GM18868 (cell line): Measurements from ENCODE around the gene PPP2R1B.
"Not testable (repeated sequence)": the region's sequence is repeated elsewhere in the genome, so short reads cannot be mapped to it uniquely, and the experiment has no call there.

Experiments used
- ATAC-seq: cut with Tn5 transposase; IDR thresholded peaks from one replicate; pipeline ENCODE4 v1.9.1; 2021; ENCODE audit warnings: mild to moderate bottlenecking, moderate library complexity; ENCODE audit not compliant: unreplicated experiment

The PPP2R1B gene

DNA sequence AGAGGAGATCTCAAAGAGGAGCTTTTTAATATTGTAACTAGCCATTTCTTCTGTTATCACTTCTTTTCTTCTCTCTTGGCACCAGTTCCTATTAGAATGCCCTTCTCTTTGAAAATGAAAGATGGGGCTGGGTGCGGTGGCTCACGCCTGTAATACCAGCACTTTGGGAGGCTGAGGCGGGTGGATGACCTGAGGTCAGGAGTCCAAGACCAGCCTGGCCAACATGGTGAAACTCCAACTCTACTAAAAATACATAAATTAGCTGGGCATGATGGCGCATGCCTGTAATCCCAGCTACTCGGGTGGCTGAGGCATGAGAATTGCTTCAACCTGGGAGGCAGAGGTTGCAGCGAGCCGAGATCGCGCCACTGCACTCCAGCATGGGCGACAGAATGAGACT lies 18.1 kb upstream of the PPP2R1B start:
- not testable (repeated sequence) for ATAC-seq

DNA sequence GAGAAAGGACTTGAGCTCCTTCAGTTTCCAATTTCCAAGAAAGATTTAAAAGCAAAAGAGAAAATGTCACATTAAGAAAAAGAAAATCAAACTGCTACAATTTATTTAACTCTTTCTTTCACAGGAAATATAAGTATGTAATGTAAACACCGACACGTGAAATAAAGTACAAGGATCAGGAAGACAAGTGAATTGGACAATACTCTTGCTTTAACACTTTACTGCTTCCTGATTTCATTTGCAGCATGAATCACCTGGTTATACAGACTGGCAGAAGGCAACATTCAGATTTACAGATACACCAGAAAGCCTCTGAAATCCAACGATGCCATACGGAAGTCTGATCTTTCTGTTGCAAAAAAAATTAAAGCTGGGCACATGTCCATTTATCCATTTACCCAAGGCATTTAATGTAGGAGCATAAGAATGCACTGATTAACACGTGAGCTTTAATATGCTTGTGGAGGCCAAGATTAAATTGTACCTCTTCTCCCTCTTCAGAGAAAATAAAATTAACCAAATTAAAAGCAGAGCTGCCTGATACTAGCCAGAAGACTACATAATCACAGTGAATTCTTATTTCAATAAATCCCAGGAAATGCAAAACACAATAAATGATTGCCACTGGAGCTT lies 16.0 kb upstream of the PPP2R1B start:
- no peak for ATAC-seq

DNA sequence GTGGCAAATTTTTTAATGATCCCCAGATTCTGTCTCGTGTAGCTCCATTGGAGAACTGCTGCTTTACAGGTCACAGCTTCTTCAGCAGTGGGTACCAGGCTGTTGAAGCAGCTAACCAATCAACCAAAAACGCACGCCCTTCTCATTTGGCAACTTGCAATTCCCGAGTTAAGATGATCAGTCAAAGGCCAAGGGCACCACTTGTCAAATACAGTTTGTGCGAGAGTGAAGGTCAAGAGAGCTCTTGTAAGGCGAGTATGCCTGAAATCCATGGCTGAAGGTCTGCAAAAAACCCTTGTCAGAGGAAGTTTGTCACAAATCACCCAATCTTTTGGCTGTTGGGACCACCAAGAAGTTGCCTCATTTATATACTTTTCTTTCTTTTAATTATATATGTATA lies 12.9 kb upstream of the PPP2R1B start:
- no peak for ATAC-seq

DNA sequence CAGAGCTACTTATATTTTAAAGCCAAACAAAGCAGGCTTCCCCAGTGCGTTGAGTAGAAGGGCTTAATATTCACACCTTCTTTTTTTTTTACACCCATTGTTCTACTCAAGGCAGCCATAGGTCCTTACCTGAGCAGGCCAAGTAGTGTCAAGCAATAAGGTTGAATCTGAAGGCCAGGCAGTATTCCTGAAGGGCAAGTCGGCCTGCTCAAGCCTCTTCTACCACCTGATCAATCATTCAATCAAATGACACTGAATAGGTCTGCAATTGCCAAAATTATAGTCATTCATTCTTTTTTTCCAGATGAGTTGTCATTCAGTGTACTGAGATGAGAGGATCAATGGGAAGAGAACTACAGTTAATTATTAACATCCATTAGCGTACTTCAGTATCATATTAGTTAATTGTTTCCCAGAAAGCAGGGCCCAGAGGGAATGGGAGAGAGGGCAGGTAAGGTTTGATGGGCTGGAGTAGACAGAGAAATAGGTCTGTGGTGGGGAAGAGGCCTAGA lies 11.9 kb upstream of the PPP2R1B start:
- no peak for ATAC-seq

DNA sequence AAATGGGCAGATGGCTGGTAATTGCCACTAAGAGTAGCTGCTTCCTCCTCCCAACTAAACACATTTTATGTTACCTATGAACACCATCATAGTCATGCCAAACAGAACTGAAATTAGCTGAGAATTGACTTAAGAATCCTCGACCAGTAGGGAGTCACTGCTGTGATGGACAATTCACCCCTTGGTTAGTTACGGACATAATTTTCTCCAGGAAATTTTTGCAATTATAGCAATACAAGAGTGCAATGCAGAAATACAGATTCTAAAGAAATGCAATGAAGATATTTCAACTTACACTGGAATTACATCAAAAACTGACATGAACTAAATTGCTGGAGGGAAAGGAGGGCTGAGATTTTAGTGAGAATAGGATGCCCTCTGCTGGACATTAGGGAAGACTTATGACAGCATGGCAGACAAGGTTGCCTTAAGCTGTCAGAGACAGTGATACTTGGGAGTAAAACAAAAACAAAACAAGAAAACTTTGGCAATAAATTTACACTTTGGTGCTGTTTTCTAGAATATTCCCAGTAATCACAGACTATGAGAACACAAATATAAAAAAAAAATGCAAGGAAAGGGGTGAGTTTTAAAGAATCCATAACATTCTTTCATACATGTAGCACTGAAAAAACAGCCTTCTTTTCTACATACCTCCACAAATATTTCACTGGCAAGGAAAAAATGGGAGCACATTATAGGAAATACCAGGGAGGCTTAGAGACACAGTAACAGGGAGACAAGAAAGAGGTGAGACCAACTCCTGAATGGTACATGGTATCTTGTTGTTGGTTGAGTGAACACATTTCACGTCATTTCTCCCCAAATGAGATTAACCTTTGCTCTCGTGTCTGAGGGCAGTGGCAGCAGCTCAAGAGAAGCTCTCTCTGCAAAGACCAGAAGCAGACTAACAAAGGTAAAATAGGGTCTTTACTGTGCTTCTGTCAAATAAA lies 11.2 kb upstream of the PPP2R1B start:
- ATAC-seq, result peak; percentile 57

DNA sequence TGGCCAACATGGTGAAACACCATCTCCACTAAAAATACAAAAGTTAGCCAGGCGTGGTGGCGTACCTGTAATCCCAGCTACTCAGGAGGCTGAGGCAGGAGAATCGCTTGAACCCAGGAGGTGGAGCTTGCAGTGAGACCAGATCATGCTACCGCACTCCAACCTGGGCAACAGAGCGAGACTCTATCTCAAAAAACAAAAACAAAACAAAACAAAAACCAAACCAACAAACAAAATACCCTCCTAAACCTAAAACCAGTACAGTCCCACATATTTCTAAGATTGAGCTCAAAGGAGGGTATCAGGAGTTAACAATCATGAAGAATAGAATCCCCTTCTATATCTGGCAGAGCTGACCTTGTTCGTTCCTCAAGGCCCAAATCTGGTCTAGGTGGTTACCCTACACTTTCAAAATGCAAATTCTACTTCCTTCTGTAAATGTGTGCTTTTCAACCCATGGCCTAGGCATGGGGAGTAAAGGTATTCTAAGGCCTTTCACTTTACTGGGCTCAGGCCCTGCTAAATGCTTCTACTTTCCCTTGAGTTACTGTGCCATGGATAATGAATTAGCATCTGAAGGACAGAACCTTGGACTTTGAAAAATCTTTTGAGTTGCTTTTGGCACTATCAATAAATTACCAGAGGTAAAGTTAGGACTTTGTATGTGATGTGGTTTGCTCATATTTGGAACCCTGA lies 10.4 kb upstream of the PPP2R1B start:
- peak; percentile 95 for ATAC-seq

DNA sequence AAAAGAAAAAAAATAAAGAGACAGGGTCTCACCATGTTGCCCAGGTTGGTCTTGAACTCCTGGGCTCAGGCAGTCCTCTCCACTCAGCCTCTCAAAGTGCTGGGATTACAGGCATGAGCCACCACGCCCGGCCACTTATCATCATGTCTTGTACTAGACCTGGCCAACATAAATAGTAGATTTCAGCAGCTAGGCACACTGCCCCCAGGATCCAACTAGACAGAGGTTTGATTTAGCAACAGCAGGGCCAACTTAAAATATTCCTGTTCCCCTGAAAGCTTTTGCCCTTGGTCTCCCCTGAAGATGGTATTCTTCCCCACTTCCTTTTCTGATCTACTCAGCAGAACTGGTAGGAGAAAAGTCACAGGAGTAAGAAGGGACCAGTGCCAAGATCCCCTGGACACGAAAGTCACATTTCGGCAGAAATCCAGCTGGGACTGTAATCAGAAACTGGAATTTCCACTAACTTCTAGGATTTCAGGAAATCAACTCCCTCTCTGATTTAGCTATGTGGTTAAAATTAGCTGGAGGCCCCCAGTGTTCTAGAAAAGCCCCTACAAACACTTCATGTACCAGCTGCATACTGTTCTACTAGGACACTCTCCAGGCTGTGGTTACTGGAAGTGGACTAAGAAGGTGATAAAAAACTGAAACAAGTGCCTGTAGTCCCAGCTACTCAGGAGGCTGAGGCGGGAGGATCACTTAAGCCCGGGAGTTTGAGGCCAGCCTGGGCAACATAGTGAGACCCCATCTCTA lies 8.9 kb upstream of the PPP2R1B start:
- ATAC-seq, result no peak

DNA sequence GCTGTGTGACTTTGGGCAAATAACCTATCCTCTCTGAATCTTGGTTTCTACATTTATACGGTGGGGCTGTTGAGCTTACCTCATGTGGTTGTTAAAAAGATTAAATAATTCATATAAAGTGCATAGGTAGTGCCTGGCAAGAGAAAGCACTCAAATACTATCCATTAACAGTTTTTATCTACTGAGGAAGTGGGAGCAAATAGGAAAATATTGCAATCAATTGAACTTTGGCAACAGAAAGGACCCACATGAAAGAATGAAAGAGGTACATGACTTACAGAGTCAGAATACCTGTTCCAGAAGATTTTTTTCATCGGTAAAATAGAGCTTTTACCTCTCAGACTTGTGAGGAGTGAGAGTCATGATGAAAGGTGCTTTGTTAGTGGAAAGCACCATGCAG lies 6.3 kb upstream of the PPP2R1B start:
- no peak for ATAC-seq

DNA sequence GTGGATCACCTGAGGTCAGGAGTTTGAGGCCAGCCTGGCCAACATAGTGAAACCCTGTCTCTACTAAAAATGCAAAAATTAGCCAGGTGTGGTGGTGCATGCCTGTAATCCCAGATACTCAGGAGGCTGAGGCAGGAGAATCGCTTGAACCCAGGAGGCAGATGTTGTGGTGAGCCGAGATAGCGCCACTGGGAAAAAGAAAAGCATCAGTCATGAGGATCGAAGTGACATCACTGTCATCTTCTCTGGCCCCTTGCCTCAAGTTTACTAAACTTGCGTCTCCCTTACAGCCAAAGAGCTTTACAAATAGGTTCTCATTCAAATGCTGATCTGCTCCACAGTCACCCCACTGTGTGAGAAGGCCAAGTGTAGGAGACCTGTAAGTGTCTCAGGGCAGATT lies 5.0 kb upstream of the PPP2R1B start:
- ATAC-seq, result not testable (repeated sequence)

DNA sequence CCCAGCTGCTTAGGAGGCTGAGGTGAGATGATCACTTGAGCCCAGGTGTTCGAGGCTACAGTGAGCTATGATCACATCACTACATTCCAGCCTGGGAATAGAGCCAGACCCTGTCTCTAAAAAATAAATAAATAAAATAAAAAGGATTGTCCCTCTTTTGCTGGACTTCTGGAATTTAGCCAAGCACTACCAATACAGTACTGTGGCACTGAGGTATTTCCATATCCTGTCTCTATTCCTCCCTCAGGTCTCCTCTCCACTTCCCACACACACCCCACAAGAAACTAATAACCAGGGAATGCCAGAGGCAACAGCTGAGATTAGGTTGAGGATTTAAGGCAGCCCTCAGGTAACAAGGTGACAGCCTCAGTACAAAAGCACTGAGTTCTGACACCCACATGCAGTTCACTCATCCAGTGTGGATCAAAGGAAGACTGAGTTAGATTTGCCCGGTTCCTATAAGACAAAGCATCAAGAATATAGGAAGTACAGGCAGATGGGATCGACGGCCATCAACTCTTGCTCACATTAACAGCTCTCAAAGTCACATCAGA lies 4.5 kb upstream of the PPP2R1B start:
- no peak for ATAC-seq

DNA sequence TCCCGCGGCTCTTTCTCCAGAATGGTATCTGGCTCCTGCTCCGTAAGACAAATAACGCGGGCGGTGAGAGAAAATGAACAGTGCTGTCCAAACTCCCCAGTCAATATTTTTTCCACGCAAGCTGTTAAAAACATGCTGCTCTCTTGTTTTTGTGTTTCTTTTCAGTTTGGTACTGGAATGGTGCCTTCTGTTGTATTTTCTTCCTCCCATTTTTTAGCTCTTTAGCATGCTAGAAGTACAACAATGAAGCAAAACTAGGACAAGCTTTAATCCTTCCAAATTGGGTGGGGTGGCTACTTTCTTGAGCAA lies 599 bp upstream of the PPP2R1B start:
- ATAC-seq, result no peak

DNA sequence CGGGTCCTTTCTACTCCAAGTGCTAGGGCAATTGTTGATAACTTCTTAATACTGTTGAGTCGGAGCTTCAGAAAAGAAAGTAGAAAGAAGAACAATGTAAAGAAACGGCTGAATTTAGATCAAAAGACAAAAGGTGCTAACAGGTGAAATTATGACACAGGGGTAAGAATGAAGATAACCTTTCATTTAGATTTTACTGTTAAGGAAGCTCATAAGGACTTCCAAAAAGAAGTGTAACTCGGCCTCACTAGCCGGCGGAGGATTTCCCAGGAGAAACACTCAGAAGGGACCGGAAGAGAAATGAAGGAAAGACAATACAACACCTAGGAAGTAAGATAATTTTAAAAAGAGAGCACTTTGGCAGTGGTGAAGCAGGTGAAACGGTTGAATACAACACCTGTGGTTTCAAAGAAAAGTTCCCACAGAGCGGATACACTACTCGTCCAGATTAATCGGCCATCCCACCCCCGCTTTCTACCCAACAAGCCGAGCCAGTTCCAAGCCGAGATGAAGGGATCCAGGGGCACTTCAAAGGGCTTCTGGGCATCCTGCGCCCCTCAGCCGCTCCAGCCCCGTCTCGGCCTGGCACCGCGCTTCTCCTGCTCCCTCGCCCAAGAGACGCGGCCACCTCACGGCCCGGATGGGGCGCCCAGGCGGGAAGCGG lies 737 bp downstream of the PPP2R1B start:
- ATAC-seq, result peak; percentile 37

DNA sequence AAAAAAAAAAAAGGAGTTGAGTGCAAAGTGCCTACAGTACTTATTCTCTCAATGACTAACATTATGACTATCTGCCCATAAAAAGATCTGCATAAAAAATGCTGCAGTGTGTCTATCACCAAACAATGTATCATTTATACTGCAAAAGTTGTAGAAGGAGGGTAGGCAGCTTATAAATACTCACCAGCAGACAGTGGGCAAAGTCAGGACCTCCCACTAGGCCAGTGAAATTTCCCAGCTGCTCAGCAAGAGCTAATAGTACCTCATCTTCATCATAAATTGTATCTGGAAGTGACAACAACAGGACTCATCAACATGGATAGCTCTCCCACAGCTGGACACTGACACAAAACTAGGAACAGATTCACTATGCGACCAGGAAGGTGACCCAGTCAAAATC lies 1.6 kb downstream of the PPP2R1B start:
- no peak for ATAC-seq

DNA sequence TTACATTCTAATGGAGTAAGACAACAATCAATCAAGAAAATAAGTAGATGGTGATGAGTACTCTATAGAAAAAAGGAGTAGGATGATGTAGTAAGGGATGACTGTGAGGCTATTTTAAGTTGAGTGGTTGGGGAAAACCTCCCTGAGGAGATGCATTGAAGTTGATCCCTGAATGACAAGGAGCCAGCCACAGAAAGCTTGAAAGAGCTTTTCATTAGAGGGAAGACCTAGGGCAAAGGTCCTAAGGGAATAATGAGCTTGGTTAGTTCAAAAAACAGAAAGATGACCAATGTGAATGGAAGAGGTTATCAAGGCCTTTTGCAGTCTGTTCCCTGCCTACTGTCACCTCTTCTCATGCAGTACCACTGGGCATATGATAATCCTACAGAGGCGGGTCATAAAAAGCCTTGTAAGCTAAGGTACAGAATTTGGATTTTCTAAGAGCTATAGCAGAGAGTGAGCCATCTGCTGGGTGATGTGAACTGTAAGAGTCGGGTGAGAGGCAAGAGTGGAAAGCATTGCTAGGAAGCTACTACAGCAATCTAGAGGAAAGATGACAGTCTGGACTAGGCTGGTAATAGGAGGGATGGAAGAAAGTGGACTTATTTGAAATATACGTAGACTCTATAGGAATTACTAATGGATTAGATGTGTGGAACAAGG lies 3.1 kb downstream of the PPP2R1B start:
- no peak for ATAC-seq

DNA sequence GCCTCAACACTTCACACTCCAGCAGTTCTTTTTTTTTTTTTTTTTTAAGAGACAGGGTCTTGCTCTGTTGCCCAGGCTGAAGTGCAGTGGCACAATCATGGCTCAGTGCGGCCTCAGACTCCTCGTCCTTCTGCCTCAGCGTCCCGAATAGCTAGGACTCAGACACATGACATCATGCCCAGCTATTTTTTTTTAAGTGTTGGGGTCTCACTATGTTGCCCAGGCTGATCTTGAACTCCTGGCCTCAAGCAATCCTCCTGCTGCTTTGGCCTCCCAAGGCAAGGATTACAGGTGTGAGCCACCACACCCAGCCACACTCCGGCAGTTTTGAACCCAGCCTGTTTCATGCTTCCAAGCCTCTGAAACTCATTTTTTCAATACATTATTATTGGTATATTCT lies 3.7 kb downstream of the PPP2R1B start:
- ATAC-seq, result no peak

DNA sequence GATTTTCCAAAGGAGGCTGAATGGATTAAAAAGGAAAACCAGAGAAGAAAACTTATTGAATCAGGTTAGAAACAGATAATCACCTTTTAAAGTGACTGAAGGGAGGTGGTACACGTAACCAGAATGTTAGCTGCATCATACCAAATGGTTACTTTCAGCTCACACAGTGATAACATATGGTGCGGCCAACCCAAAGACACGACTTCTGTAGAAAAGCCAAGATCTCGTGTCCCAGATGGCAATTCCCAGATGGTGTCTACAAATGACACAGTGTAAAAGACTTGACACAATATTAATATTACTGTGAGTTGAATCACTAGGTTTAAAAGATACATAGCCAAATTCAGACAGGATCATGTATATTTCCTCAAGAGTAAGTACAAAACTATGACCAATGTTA lies 5.2 kb downstream of the PPP2R1B start:
- no peak for ATAC-seq

DNA sequence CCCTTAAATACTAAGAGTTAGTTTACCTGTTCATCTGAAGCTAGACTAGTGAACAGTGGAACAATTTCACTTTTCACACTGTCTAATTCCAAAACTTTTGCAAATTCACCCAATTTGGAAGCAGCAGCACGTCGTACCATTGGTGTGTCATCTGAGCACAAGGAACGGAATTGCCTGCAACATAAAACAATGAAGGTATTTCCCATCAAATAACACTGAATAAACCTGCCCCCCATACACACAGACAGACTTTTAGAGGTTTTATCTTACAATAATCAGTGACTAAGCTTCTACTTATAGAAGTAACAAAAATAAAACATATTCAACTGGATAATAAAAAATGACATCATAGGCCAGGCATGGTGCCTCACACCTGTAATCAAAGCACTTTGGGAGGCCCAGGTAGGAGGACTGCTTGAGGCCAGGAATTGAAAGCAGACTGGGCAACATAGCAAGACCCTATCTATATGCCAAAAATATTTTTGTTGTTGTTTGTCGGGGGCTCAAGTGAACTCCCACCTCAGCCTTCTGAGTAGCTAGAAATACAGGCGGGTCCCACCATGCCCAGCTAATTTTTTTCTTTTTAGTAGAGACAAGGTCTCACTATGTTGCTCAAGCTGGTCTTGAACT lies 6.3 kb downstream of the PPP2R1B start:
- no peak for ATAC-seq

DNA sequence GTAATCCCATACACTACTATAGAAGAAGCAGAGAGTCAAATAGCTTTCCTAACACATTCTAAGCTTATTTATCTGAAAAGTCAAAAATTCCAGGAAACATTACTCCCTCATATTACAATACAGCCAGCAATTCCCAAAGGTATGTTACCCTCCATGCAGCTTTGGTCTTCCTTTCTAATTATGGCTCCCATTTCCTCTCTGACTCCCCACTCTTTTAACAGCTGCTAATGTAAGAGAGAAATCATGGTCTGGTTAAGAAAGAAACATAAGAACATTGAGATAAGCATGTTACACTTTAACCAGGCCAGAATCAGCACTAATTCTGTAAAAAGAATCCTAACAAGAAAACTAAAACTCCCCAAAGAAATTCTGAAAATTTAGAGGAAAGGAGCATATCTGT lies 6.8 kb downstream of the PPP2R1B start:
- ATAC-seq, result no peak

DNA sequence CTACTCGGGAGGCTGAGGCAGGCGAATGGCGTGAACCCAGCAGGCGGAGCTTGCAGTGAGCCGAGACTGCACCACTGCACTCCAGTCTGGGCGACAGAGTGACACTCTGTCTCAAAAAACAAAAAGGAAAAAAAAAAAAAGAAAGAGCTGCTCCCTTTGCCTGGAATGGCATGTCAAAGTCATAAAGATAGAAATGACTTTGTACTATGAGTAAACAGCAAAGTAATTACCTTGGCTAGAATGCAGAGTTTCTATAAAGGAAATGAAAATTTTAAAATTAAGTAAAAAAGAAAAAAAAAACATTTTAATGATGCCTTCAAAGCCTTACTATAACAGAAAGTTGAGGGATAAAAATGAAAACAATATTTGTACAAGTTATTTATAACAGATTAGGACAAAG lies 10.1 kb downstream of the PPP2R1B start:
- ATAC-seq, result no peak
